Tibial nerve (tissue), 4 donors: Measurements from ENCODE around the gene MRPL43. TPM values are rescaled to one million over a fixed set of nuclear protein-coding genes. Genes with fewer than 3 reads are reported as not detected.
"Not testable (repeated sequence)": the region's sequence is repeated elsewhere in the genome, so short reads cannot be mapped to it uniquely, and the experiment has no call there.

Experiments used
- DNase-seq, 2 donors: peaks; one replicate each; pipeline ENCODE4 v3.0.0-alpha.2; 2019; ENCODE audit warnings: low spot score in 2 of 2
- H3K27ac ChIP-seq, 4 donors: fragments of 200-600 bp; sonication (generic) in 3 of 4; one replicate each; pipeline ENCODE4 v1.5.1; 2017 to 2019; ENCODE audit warnings: mild to moderate bottlenecking in 1 of 4
- H3K27me3 ChIP-seq, 2 donors: fragments of 200-600 bp; sonication (generic) in 1 of 2; one replicate each; pipeline versions ENCODE4 v1.5.1 to v1.6.0; 2017 to 2019
- H3K36me3 ChIP-seq, 3 donors: fragments of 200-600 bp; sonication (generic); one replicate each; pipeline ENCODE4 v1.5.1; 2018 to 2019
- H3K4me1 ChIP-seq, 4 donors: fragments of 200-600 bp; sonication (generic) in 3 of 4; one replicate each; pipeline ENCODE4 v1.5.1; 2017 to 2019
- H3K4me3 ChIP-seq, 4 donors: fragments of 200-600 bp; sonication (generic) in 3 of 4; one replicate each; pipeline ENCODE4 v1.5.1; 2017 to 2019; ENCODE audit warnings: mild to moderate bottlenecking in 1 of 4, moderate library complexity in 1 of 4
- H3K9me3 ChIP-seq, 4 donors: fragments of 200-600 bp; sonication (generic) in 3 of 4; one replicate each; pipeline ENCODE4 v1.5.1; 2017 to 2019
- CTCF ChIP-seq, 5 experiments: fragments of 200-600 bp in 3 of 5; fragments of 450-650 bp in 2 of 5; sonication (generic) in 3 of 5; IDR thresholded peaks; one replicate each; pipeline ENCODE4 v1.5.1; 2016 to 2019; ENCODE audit warnings: antibody characterized with exemption in 5 of 5, mild to moderate bottlenecking in 3 of 5, moderate library complexity in 2 of 5
- EP300 ChIP-seq, 2 donors: sonication (generic); formaldehyde crosslinking; IDR thresholded peaks; one replicate each; pipeline ENCODE4 v1.6.1; 2017; ENCODE audit warnings: antibody characterized with exemption in 2 of 2, mild to moderate bottlenecking in 1 of 2
- POLR2A ChIP-seq, 2 donors: fragments of 450-650 bp; IDR thresholded peaks; one replicate each; pipeline ENCODE4 v1.6.1; 2017; ENCODE audit warnings: antibody characterized with exemption in 2 of 2, mild to moderate bottlenecking in 2 of 2, moderate library complexity in 2 of 2
- WGBS, 2 donors: methylation state at CpG; one replicate each; pipeline ENCODE4 v1.1.5; 2018; 5-methylcytosine and 5-hydroxymethylcytosine counted together
- total RNA-seq, 4 donors: library from RNA; depleted of rRNA; stranded (reverse); fragments of >200 nt; gene quantifications; one replicate each; pipeline ENCODE4 v1.1.0, GENCODE V29; 2016

MRPL43 gene
- total RNA-seq, 4 donors from 2014 or later: 64.1 to 146 (median 99.5) TPM

GRCh38 chr10:100978121-100978900 is 9.0 kb downstream of the MRPL43 start:
- H3K36me3 ChIP-seq: peaks cover 0 to 72% (median 0%) of the 10 kb centered on the region in 3 donors
- DNase-seq: no peak
- 89 to 90% methylated on average over 13 of the region's 13 CpGs for WGBS, 2 donors

GRCh38 chr10:100977436-100977835 is 9.9 kb downstream of the MRPL43 start:
- no peaks in the 10 kb centered on the region for H3K4me1 ChIP-seq
- H3K36me3 ChIP-seq: peaks cover 0 to 67% (median 0%) of the 10 kb centered on the region in 3 donors
- 82 to 83% methylated on average over 6 of the region's 6 CpGs for WGBS, 2 donors
- no peak overlapping the region for H3K27ac ChIP-seq
- H3K9me3 ChIP-seq: no peaks in the 10 kb centered on the region
- no peaks in the 10 kb centered on the region for H3K27me3 ChIP-seq
- TF ChIP-seq POLR2A (IDR thresholded peaks at IDR 0.05) (no peak), CTCF (IDR thresholded peaks at IDR 0.05) (no peak), EP300 (IDR thresholded peaks at IDR 0.05) (no peak)
- no peak overlapping the region for H3K4me3 ChIP-seq
- DNase-seq: no peak

More at GRCh38 chr10:100978121-100978900, 9.0 kb downstream of the MRPL43 start:
- H3K4me3 ChIP-seq: no peak overlapping the region
- H3K27ac ChIP-seq: no peak overlapping the region
- H3K4me1 ChIP-seq: no peaks in the 10 kb centered on the region
- TF ChIP-seq POLR2A (IDR thresholded peaks at IDR 0.05): no peak
- no peak for TF ChIP-seq CTCF (IDR thresholded peaks at IDR 0.05)
- TF ChIP-seq EP300 (IDR thresholded peaks at IDR 0.05): no peak
- H3K9me3 ChIP-seq: no peaks in the 10 kb centered on the region
- no peaks in the 10 kb centered on the region for H3K27me3 ChIP-seq

- WGBS, 2 donors: 85 to 87% methylated on average over 3 of the region's 3 CpGs
- Histone ChIP-seq H3K4me1 (peaks cover 0 to 3% (median 0%) of the 10 kb centered on the region in 4 donors), H3K4me3 (no peak overlapping the region), H3K36me3 (peaks cover 0 to 61% (median 0%) of the 10 kb centered on the region in 3 donors), H3K27me3 (no peaks in the 10 kb centered on the region), H3K9me3 (no peaks in the 10 kb centered on the region), H3K27ac (no peak overlapping the region)
- TF ChIP-seq CTCF (IDR thresholded peaks at IDR 0.05) (no peak), POLR2A (IDR thresholded peaks at IDR 0.05) (no peak), EP300 (IDR thresholded peaks at IDR 0.05) (no peak)
- DNase-seq: no peak
Measured at GRCh38 chr10:100976906-100977305, 10.4 kb downstream of the MRPL43 start.

GRCh38 chr10:100975397-100975796 is 11.9 kb downstream of the MRPL43 start:
- H3K27me3 ChIP-seq, H3K27ac ChIP-seq, DNase-seq, H3K9me3 ChIP-seq, H3K4me3 ChIP-seq: not testable (repeated sequence)
- WGBS, 2 donors: 83 to 85% methylated on average over 8 of the region's 8 CpGs
- peaks cover 0 to 46% (median 0%) of the 10 kb centered on the region in 3 donors for H3K36me3 ChIP-seq
- H3K4me1 ChIP-seq: peaks cover 0 to 11% (median 0%) of the 10 kb centered on the region in 4 donors

- WGBS, 2 donors: 83 to 85% methylated on average over 4 to 5 of the region's 6 CpGs
- no peak for DNase-seq
Measured at GRCh38 chr10:100972904-100973535, 14.3 kb downstream of the MRPL43 start.

More at GRCh38 chr10:100972904-100973535, 14.3 kb downstream of the MRPL43 start:
- Histone ChIP-seq H3K36me3 (peaks cover 0 to 23% (median 0%) of the 10 kb centered on the region in 3 donors), H3K4me1 (peaks cover 0 to 29% (median 14%) of the 10 kb centered on the region in 4 donors), H3K4me3 (no peak overlapping the region), H3K27me3 (no peaks in the 10 kb centered on the region), H3K9me3 (no peaks in the 10 kb centered on the region), H3K27ac (no peak overlapping the region)
- TF ChIP-seq CTCF (IDR thresholded peaks at IDR 0.05): no peak
- TF ChIP-seq POLR2A (IDR thresholded peaks at IDR 0.05): no peak
- TF ChIP-seq EP300 (IDR thresholded peaks at IDR 0.05): no peak
